Liver (tissue), 9 donors: ENCODE data around the gene SLC44A3. TPM values are rescaled to one million over a fixed set of nuclear protein-coding genes. Genes with fewer than 3 reads are reported as not detected.

Experiments
- DNase-seq: peaks from one replicate; pipeline ENCODE4 v3.0.0-alpha.2; 2017; ENCODE audit warnings: low spot score
- H3K27ac ChIP-seq, 2 donors: one replicate each; pipeline ENCODE4 v1.7.0; 2013; ENCODE audit warnings: inconsistent platforms in 2 of 2, low read length in 2 of 2, control low read depth in 1 of 2, low read depth in 1 of 2, mild to moderate bottlenecking in 1 of 2
- H3K27me3 ChIP-seq, 4 donors: one replicate each; pipeline versions ENCODE4 v1.6.1 to v1.7.0; 2013; ENCODE audit warnings: low read length in 3 of 4, inconsistent platforms in 1 of 4, mild to moderate bottlenecking in 1 of 4, moderate library complexity in 1 of 4; ENCODE audit not compliant: control insufficient read depth in 4 of 4, insufficient read depth in 4 of 4
- H3K36me3 ChIP-seq, 4 donors: one replicate each; pipeline versions ENCODE4 v1.6.1 to v1.7.0; 2013; ENCODE audit warnings: low read length in 3 of 4, mild to moderate bottlenecking in 3 of 4, low read depth in 1 of 4, moderate library complexity in 1 of 4; ENCODE audit not compliant: control insufficient read depth in 4 of 4, insufficient read depth in 3 of 4
- H3K4me1 ChIP-seq, 4 donors: one replicate each; pipeline versions ENCODE4 v1.6.1 to v1.7.0; 2013; ENCODE audit warnings: low read length in 3 of 4, mild to moderate bottlenecking in 3 of 4, moderate library complexity in 1 of 4; ENCODE audit not compliant: control insufficient read depth in 4 of 4, insufficient read depth in 4 of 4
- H3K4me3 ChIP-seq, 3 donors: one replicate each; pipeline versions ENCODE4 v1.6.1 to v1.7.0; 2013; ENCODE audit warnings: low read length in 3 of 3, control low read depth in 1 of 3, low read depth in 1 of 3, mild to moderate bottlenecking in 1 of 3
- H3K9ac ChIP-seq, 2 donors: one replicate each; pipeline ENCODE4 v1.7.0; 2013; ENCODE audit warnings: low read length in 2 of 2, mild to moderate bottlenecking in 2 of 2, moderate library complexity in 2 of 2, control low read depth in 1 of 2, low read depth in 1 of 2
- H3K9me3 ChIP-seq, 4 donors: one replicate each; pipeline versions ENCODE4 v1.6.1 to v1.7.0; 2013; ENCODE audit warnings: low read length in 3 of 4; ENCODE audit not compliant: control insufficient read depth in 4 of 4
- CTCF ChIP-seq: fragments of 150-350 bp; IDR thresholded peaks from 2 replicates; pipeline ENCODE4 v1.5.1; 2017; ENCODE audit warnings: improper control_type of control experiment, low read depth, low read length; ENCODE audit not compliant: missing input control
- FOXA1 ChIP-seq: IDR thresholded peaks from 2 replicates; pipeline ENCODE4 v1.6.1; 2016; ENCODE audit warnings: antibody characterized with exemption
- FOXA2 ChIP-seq: IDR thresholded peaks from 2 replicates; pipeline ENCODE4 v1.6.1; 2016; ENCODE audit warnings: antibody characterized with exemption
- HNF4A ChIP-seq, 2 donors: conservative IDR thresholded peaks; 2 replicates each; pipeline ENCODE4 v1.6.1; 2016; ENCODE audit warnings: antibody characterized with exemption in 2 of 2, mild to moderate bottlenecking in 2 of 2
- HNF4G ChIP-seq: IDR thresholded peaks from 2 replicates; pipeline ENCODE4 v1.6.1; 2016; ENCODE audit warnings: antibody characterized with exemption
- MAX ChIP-seq: IDR thresholded peaks from 2 replicates; pipeline ENCODE4 v1.6.1; 2016; ENCODE audit warnings: antibody characterized with exemption
- NR2F2 ChIP-seq: IDR thresholded peaks from 2 replicates; pipeline ENCODE4 v1.6.1; 2016; ENCODE audit warnings: antibody characterized with exemption
- REST ChIP-seq: IDR thresholded peaks from 2 replicates; pipeline ENCODE4 v1.6.1; 2016; ENCODE audit warnings: antibody characterized with exemption, mild to moderate bottlenecking
- RXRA ChIP-seq, 2 donors: IDR thresholded peaks; 2 replicates each; pipeline ENCODE4 v1.6.1; 2017 to 2018; ENCODE audit warnings: antibody characterized with exemption in 2 of 2, mild to moderate bottlenecking in 1 of 2
- SP1 ChIP-seq: IDR thresholded peaks from 2 replicates; pipeline ENCODE4 v1.6.1; 2018; ENCODE audit warnings: antibody characterized with exemption, mild to moderate bottlenecking
- YY1 ChIP-seq: IDR thresholded peaks from 2 replicates; pipeline ENCODE4 v1.6.1; 2016; ENCODE audit warnings: antibody characterized with exemption, mild to moderate bottlenecking
- ZBTB33 ChIP-seq: IDR thresholded peaks from 2 replicates; pipeline ENCODE4 v1.6.1; 2016; ENCODE audit warnings: antibody characterized with exemption
- WGBS: extraction: QIAGEN DNeasy Blood & Tissue Kit; methylation state at CpG from one replicate; pipeline ENCODE4 v1.1.7; 2013; 5-methylcytosine and 5-hydroxymethylcytosine counted together
- polyA plus RNA-seq, 2 donors: library from polyadenylated mRNA; stranded (reverse) in 1 of 2; unstranded in 1 of 2; fragments of 200-250 nt in 1 of 2; fragments of >200 nt in 1 of 2; fragmentation: Nextera tagmentation in 1 of 2; extraction: Ambion mirVana in 1 of 2; gene quantifications; one replicate each; pipeline versions ENCODE4 v1.2.1 to v1.2.3, GENCODE V29; 2013 to 2015
- total RNA-seq, 2 donors: library from RNA; depleted of rRNA; stranded (reverse); fragments of >200 nt; gene quantifications; one replicate each; pipeline ENCODE4 v1.2.3, GENCODE V29; 2014
- donor health status: healthy.
- donor health status: healthy.
- donor health status: healthy.
- donor health status: healthy.
- donor health status: healthy.

The SLC44A3 gene
- total and polyA plus RNA-seq, 4 donors: 2.4 to 2.8 (median 2.7) TPM

GRCh38 chr1:94887106-94887505 is 66.9 kb downstream of the SLC44A3 start (continued):
- TF ChIP-seq ZBTB33: no peak
- TF ChIP-seq HNF4A (conservative IDR thresholded peaks at IDR 0.05): no peak

- Histone ChIP-seq H3K27ac (no peak overlapping the region), H3K9ac (no peak overlapping the region), H3K4me3 (no peak overlapping the region), H3K9me3 (no peaks in the 10 kb centered on the region), H3K27me3 (no peaks in the 10 kb centered on the region), H3K4me1 (peaks cover 0 to 9% (median 4%) of the 10 kb centered on the region in 4 donors), H3K36me3 (no peaks in the 10 kb centered on the region)
- no peak for TF ChIP-seq HNF4A (conservative IDR thresholded peaks at IDR 0.05)
- no peak for TF ChIP-seq REST
- no peak for TF ChIP-seq NR2F2
- TF ChIP-seq MAX: no peak
- TF ChIP-seq ZBTB33: no peak
- TF ChIP-seq YY1: no peak
- TF ChIP-seq FOXA2: no peak
- TF ChIP-seq FOXA1: no peak
- no peak for TF ChIP-seq CTCF
- TF ChIP-seq RXRA (IDR thresholded peaks at IDR 0.05): no peak
- no peak for TF ChIP-seq HNF4G
- no peak for TF ChIP-seq SP1
- no peak for DNase-seq
- 79% methylated on average over 4 of the region's 4 CpGs for WGBS
Observed at GRCh38 chr1:94887603-94888171, 67.5 kb downstream of the SLC44A3 start.
